Posterior cingulate gyrus (tissue), 11 donors: Measurements from ENCODE around the gene FAM32A.

Source experiments
- DNase-seq, 10 donors: peaks; one replicate each; pipeline versions ENCODE4 v3.0.0 to v3.0.0-alpha.2; 2020 to 2021; ENCODE audit warnings: mixed read lengths in 3 of 10
- intact Hi-C: fragments of 100-400 bp; cut with DNase I; formaldehyde crosslinking; loops from one replicate; pipeline ENCODE4 v1.15.1; 2023

Gene FAM32A

DNA sequence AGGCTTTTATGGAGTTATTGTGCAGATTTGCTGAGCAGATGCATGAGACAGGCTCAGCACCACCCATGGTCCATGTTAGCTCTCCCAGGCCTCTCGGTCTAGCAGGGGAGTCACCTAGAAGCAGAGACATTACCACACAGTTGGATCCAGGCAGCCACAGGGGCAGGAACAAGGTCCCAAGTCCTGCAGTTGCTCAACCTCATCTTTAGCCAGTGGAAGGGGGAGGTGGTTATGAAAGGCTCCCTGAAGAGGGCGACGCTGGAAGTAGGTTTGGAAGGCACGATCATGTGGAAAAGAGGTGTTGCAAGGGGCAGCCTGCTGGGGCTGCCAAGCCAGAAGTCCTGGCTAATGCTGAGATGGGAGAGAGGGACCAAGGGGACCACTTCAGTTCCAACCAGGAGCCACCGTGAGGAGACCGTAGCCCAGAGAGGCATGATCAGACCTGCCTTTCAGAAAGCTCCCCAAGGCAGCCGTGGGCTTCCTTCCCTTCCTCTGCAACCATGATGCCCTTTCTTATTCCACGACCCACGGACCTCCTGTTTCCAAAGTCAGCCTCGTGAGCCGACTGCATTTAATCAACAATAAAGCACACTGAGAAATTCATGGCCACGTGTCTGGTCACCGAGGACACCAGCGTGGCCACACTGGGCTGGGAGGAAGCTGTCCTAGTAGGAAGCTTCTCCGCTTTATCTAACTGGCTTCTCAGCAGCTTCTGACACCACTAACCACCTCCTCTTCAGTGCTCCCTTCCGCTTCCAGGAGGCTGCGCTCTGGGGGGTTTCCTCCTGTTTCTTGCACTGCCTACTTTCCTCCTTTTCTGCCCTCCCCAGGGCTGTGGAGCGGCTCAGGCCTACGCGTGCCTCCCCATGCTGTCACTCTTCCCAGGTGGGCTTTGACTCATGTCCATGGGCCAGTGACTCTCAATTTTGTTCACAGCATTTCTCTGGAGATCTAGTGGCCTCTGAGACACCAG, 15.1 kb downstream of the FAM32A start:
- intact Hi-C loops, result no loop called here
- peak in 2 of 10 donors; percentile 47 to 55 for DNase-seq

DNA sequence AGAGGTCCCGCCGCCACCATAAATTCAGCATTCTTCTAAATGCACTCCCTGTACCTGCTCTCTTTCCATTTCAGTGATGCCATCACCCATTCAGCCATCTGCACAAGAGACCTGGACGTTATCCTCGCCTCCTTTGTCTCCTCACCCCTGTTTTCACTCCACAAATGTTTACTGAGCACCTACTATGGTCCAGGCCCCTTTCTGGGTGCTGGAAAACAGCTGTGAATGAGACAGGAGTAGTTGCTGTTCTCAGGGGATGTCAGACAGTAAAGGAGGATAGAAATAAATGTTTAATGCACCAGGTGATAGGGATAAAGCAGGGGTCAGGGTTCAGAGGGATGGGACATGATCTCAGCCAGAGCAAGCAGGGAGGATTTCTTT, 15.8 kb downstream of the FAM32A start:
- intact Hi-C loops, result no loop called here
- no peak for DNase-seq

DNA sequence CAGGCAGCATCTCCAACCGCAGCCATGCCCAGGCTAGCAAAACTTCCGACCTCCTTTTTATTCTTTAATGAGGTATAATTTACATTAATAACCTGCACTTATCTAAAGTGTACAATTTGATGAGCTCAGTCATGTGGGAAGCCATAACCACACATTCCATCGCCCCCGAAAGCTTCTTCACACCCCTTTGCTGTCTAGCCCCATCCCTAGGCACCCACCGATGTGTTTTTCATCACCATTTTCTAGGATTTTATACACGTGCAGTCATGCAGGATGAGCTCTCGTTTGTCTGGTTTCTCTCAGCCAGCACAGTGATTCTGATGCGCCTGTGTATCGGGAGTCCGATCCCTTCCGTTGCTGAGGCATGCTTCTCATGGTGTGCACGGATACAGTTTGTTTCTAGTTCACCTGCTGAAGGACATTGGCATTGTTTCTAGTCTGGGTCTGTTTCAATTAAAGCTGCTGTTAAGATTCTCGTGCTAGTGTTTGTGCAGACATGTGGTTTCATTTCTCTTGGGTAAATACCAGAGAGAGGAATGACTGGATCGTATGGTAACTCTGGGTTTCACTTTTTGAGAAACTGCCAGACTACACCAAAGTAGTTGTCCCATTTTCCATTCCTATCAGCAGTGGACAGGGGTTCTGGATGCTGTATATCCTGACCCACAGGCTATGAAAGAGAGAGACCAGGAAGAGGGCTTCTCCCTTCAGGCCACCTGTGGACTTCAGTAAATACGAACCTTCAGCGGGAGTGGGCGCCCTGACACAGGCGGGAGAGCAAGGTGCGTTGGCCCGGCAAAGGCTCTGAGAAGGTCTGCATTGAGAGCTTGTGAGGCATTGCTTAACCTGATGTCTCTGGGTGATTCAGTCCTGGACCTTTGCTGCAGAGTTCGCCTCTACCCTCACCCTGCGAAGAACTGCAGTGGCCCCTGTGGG, 17.4 kb downstream of the FAM32A start:
- intact Hi-C loops, result no loop called here
- DNase-seq, result peak in 3 of 10 donors; percentile 3 to 52 (median 43)

DNA sequence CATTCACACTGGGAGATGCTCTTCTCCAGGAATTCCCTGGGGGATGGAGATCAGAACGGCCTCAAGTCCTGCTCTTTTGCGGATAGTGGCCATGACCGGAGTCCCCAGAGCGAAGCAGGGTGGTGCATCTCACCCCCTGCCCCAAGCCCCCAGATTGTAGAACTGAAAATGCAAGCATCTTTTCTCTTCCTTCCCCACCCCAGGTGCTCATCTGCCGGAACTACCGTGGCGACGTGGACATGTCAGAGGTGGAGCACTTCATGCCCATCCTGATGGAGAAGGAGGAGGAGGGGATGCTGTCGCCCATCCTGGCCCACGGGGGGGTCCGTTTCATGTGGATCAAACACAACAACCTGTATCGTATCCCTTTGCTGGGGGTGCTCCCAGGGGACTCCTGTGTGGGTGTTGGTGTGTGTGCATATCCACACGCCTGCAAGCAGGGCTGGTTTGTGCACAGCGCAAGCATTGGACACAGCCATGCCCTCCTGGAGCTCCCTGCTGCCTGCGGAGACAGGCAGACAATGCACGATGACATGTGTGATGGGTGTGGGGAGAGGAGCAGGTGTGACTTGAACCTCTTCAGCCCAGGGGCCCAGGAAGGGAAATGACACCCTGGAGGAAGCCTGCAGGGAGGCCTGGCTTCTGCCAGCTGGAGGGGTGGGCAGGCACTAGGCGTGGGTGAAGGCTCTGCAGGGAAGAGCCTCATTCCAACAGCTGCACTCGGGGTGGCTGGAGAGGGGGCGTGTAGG, 18.2 kb downstream of the FAM32A start:
- DNase-seq, result peak in 2 of 10 donors; percentile 51 to 78
- intact Hi-C loops, result no loop called here

DNA sequence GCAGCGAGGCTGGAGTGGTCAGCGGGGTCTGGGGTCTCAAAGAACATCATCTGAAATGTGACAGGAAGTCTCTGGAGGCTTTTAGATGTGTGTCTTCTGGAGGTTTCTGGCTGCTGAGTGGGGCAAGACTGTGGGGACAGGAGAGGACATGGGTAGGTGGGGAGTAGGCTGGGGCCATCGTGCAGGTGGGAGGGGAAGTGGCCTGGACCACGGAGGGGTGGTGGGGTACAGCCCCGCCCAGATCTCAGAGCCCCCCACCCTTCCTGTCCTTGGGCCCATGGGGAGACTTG, 18.7 kb downstream of the FAM32A start:
- intact Hi-C loops, result no loop called here
- DNase-seq, result peak in 1 of 10 donors; percentile 32

DNA sequence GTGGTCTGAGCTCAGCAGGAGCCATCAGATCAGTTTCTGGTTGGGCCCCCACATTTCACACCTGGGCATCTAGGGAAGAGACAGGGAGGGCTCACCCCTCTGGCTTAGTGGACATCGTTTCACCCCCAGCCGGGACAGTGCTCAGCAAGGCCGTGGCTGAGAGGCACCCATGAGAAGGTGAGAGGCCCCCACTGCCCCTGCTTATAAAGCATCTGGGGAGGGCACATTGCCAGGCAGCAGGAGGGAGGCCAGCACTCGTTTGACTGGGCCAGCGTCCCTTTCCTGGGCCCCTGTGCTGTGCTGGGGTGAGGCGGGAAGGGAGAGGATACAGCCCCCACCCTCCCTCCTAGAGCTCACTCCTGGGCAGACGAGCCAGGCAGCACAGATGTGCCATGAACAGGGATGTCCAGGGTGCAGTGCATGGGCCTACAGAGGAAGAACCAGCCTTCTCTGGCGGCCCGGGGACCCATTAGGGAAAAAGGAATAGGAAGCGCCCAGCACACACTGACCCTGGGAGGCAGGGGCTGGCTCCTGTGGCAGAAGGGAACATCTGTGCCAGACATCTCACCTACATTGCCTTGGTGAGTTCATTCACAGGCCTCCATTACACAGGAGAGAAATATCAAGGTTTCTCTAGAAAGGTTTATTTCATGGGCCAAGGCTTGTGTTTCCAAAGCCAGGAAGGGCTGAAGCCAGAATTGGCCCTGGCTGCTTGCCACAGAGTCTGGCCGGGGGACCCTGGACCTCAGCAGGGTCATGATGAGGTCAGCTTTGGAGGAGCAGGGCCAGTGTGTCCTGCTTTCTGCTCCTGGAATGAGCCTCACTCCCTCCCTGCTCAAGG, 20.2 kb downstream of the FAM32A start:
- peak in 2 of 10 donors; percentile 35 to 69 for DNase-seq
- intact Hi-C loops, result no loop called here

DNA sequence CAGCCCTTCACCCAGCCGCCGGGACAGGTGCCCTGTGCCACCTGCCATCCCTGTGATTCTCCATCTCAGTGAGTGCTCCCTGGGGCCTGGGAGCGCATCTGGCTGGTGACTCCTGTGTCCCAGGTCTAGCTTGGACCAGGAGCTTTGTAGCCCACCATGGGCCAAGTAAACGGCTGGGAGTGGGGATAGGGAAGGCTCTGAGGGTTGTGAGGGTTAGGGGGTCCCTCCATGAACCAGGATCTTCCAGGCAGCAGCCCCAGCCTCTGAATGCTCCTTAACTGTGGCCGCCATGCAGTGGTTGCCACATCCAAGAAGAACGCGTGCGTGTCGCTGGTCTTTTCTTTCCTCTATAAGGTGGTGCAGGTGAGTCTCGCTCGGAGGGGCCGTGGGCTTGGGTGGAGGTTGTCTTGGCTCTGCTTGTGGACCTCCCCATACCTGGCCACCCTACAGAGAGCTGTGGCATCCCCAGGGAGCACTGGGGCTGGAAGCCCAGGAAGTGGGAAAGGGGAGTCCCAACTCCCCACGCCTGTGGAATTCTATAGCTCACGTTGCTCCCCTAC, 20.9 kb downstream of the FAM32A start:
- peak in 2 of 10 donors; percentile 61 to 65 for DNase-seq
- intact Hi-C loops, result no loop called here

DNA sequence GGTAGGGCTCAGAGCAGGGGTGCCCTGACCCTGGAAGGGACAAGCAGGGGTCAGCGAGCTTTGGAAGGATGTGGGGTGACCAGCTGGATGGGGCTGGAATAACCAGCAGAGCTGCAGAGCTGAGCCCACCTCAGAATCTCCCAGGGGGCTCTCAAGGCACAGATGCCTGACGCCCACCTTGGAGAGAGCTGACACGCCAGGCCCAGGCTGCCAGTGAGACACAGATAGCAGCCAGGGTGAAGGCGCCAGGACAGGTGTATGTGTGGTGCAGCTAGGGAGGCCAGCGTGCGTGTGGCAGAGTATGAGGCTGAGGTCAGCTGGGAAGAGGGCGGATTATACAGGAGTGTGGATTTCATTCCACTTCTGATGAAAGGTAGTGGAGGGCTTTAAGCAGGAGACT, 21.4 kb downstream of the FAM32A start:
- peak in 2 of 10 donors; percentile 34 to 55 for DNase-seq
- intact Hi-C loops, result no loop called here

DNA sequence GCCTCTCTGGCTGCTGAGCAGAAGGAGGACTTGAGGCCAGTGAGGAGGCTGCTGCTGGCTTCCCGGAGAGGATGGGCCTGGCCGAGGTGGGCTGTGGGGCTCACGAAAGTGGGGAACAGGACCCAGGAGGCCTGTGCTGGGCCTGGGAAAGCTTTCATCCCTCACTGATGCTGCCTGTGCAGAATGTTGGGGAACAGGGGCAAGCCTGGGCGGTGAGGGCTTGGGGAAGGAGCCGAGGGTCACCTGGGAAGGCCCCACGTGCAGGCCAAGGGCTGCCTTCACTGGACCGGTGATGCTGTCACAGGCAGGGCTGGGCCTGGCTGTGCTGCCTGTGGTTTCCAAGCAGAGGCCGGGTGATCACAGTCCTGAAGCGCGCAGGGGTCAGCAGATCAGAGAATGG, 21.9 kb downstream of the FAM32A start:
- intact Hi-C loops, result no loop called here
- DNase-seq, result peak in 2 of 10 donors; percentile 22 to 61

DNA sequence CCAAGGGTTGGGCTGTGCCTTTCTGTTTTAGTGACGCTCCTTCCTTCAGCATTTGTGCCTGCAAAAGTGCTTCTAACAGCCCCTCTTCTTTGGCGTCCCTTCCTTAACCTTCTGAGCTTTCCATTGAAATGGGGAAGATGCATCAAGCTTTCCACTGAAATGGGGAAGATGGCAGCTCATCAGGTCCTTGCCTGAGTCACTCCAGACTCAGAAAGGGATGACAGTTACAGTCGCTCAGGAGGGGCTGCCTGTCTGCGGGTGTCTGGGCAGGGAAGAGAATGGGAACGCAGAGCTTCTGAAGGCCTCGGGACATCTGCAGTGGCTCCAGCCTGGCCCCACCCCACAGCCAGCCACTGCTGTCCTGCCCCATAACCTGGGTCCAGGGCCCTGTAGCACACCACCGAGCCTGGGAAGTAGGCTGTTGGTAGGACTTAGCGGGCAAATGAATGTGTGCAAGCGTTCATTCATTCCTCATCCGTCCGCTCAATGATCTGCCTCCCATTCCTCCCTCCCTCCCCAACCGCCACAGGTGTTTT, 22.3 kb downstream of the FAM32A start:
- intact Hi-C loops, result no loop called here
- DNase-seq, result peak in 1 of 10 donors; percentile 39

DNA sequence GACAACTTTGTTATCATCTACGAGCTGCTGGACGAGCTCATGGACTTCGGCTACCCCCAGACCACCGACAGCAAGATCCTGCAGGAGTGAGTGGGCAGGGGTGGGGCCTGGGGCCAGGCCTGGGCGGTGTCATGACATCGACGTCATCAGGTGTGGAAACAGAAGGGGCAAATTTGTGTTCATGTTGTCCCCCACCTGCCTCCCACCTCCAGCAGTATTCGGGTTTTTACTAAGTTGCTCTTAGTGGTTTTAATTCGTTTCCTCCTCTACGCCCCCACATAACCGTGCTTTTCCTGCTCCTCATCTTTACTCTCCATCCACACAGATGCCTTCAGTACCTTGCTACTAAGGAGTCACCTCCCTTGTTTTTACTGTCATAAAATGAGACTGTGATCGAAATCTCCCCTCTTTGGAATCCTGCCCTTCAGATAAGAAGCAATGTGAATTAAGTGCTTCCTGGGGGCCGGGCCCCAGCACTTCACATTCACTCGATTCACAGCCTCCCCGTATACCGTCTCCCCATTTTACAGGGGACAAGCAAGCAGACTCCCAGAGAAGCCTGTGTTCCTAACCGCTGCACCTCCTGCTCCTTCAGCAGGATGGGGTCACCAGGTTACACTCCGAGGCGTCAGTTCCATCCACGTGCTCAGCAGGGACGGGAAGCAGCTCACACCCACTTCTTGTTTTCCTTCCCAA, 23.0 kb downstream of the FAM32A start:
- DNase-seq, result peak in 2 of 10 donors; percentile 37 to 62
- intact Hi-C loops, result no loop called here

DNA sequence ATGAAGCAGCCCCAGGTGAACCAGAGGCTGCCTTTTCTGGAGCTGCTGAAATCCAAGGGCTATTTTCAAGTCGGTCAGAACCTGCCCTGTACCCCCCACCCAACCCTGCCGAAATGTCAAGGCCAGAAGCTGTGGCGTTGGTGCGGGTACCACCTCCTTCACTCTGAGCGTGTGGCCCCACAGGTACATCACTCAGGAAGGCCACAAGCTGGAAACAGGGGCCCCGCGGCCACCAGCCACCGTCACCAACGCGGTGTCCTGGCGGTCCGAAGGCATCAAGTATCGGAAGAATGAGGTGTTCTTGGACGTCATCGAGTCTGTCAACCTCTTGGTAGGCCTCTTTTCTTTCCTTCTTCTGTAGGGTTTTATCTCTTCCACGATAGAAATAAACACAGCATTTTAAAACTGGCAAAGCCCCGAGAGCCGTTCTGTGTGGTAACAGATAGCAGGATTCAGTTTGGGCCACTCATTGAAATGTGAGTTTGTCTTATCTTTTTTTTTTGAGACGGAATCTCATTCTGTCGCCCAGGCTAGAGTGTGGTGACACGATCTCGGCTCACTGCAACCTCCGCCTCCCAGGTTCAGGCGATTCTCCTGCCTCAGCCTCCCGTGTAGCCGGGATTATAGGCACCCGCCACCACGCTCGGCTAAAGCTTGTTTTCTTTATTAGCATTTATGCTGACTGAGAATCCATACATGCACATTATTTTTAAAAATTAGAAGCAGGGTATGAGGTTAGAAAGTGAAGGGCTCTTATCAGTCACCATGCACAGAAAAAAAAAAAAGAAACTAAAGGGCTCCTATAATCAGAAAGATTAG, 23.8 kb downstream of the FAM32A start:
- DNase-seq, result peak in 2 of 10 donors; percentile 37 to 77
- intact Hi-C loops, result no loop called here

DNA sequence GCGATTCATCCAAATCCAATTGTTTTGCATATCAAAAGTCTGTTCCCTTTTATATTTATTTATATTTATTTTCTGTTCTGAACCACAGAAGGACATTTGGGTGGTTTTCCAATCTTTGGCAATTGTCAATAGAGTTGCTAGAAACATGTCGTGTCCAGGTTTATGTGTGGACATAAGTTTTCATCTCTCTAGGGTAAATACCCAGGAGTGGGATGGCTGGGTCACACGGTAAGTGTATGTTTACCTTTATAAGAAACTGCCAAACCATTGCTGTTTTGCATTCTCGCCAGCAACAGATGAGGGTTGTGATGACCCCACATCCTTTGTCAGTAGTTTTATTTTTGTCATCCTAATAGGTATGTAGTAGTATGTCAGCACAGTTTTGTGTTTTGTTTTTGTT, 25.0 kb downstream of the FAM32A start:
- intact Hi-C loops, result no loop called here

DNA sequence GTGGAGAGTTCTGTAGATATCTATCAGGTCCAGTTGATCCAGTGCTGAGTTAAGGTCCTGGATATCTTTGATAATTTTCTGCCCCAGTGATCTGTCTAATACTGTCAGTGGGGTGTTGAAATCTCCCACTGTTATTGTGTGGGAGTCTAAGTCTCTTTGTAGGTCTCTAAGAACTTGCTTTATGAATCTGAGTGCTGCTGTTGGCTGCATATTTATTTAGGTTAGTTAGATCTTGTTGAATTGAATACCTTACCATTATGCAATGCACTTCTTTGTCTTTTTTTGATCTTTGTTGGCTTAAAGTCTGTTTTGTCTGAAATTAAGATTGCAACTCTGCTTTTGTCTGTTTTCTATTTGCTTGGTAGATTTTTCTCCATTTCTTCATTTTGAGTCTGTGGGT, 27.9 kb downstream of the FAM32A start:
- intact Hi-C loops, result no loop called here
- DNase-seq, result no peak

More for the DNA sequence above, 25.0 kb downstream of the FAM32A start:
- DNase-seq, result no peak

DNA sequence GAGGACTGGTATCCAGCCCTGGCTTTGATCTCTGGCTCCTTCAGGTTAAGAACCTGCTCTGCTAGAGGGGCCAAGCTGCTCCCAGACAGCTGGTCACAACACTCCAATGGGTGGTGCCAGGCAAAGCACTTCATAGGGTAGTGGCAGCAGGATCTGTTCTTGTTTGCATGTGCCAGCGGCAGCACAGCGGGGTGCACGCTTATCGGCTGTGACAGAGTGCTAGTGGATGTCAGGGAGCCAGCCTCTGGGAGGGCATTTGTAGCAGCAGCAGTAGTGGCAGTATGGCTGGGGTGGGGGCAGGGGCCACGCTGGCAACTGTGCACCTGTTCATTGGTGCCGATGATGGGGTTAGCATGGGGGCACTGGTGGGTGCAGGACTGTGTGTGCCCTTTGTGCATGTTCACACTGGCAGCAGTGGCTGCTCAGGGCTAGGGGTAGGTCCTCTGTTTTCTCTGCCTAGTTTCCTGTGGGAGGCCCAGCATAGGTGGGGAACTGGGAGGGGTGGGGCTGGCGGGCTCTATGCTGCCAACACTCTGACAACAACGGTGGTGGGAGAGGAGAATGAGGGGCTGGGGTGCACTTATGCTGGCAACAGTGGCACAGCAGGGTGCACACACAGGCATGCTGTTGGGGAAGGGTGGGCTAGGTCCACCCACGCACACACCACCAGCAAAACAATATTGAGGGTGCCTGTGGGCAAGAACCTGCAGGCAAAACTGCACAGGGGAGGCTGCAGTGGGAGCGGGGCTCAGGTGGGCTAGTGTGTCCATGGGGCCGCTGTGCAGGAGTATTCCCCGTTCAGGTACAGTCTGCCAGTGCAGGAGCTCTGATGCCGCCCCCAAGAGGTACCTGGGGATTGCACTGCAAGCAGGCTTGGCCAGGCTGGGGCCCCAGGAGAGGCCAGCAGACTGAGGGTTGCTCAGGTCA, 31.8 kb downstream of the FAM32A start:
- peak in 2 of 10 donors; percentile 67 to 86 for DNase-seq
- intact Hi-C loops, result no loop called here

DNA sequence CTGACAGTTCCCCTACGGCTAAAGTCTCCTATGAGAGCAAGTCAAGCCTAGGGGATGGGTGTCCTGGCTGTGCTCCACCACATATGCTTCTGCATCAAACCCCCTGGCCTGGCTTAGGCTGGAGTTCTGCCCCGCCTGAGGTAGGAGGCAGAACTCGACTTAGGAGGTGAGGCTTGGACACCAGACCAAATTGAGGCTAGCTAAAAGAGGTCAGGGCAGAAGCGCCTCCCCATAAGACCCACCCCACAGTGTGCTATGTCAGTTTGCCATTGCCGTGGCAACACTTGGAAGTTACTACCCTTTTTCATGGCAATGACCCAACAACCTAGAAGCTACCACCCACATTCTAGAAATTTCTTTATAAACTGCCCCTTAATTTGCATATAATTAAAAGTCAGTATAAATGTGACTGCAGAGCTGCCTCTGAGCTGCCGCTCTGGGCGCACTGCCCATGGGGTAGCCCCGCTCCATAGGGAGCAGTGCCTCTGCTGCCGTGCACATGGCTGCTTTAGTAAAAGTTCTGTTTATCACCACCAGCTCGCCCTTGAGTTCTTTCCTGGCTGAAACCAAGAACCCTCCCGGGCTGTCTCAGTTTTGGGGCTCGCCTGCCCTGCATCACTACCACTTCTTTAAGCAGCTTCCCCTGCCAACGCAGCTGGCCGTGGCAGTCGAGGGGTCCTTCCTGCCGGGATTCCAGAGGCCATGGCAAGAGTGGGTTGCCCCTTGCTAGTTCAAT, 32.7 kb downstream of the FAM32A start:
- DNase-seq, result peak in 2 of 10 donors; percentile 14 to 60
- intact Hi-C loops, result no loop called here
